CD14-positive monocyte (primary cell): Measurements from ENCODE around the gene NGFR. TPM values are rescaled to one million over a fixed set of nuclear protein-coding genes. Genes with fewer than 3 reads are reported as not detected.

Experiments
- DNase-seq, 3 donors: peaks; one replicate each; pipeline ENCODE4 v3.0.0-alpha.2; 2011 to 2022
- H2AFZ ChIP-seq: 2 replicates; pipeline ENCODE4 v1.6.0; 2012; ENCODE audit warnings: mild to moderate bottlenecking, low read depth, low read length, inconsistent platforms; ENCODE audit not compliant: insufficient read depth, poor library complexity, severe bottlenecking
- H3K27ac ChIP-seq, 2 donors: 1 replicate in 1 of 2; 2 replicates in 1 of 2; pipeline ENCODE4 v1.5.1; 2012 to 2013; ENCODE audit warnings: low read length in 2 of 2, control low read depth in 1 of 2, inconsistent platforms in 1 of 2, low read depth in 1 of 2, mild to moderate bottlenecking in 1 of 2
- H3K27me3 ChIP-seq, 2 donors: one replicate each; pipeline versions ENCODE4 v1.6.0 to v1.6.1; 2011 to 2013; ENCODE audit warnings: low read length in 2 of 2; ENCODE audit not compliant: control insufficient read depth in 2 of 2, insufficient read depth in 2 of 2
- H3K36me3 ChIP-seq, 2 donors: replicated peaks in 1 of 2; 1 replicate in 1 of 2; 2 replicates in 1 of 2; pipeline versions ENCODE4 v1.5.1 to v1.6.1; 2012 to 2013; ENCODE audit warnings: low read length in 2 of 2, control low read depth in 1 of 2, inconsistent platforms in 1 of 2, mild to moderate bottlenecking in 1 of 2; ENCODE audit not compliant: insufficient read depth in 2 of 2, control insufficient read depth in 1 of 2
- H3K4me1 ChIP-seq, 2 donors: 1 replicate in 1 of 2; 2 replicates in 1 of 2; pipeline versions ENCODE4 v1.5.1 to v1.6.1; 2012 to 2013; ENCODE audit warnings: low read length in 2 of 2, control low read depth in 1 of 2, inconsistent platforms in 1 of 2, mild to moderate bottlenecking in 1 of 2, moderate library complexity in 1 of 2; ENCODE audit not compliant: insufficient read depth in 2 of 2, control insufficient read depth in 1 of 2
- H3K4me2 ChIP-seq: replicated peaks from 2 replicates; pipeline ENCODE3; 2012; ENCODE audit warnings: low read length, moderate library complexity, mild to moderate bottlenecking; ENCODE audit not compliant: poor library complexity, severe bottlenecking; ENCODE audit errors: extremely low read depth
- H3K4me3 ChIP-seq, 3 experiments: fragments of 200-600 bp in 1 of 3; sonication (generic) in 1 of 3; replicated peaks in 1 of 3; 1 replicate in 2 of 3; 2 replicates in 1 of 3; pipeline ENCODE4 v1.5.1; 2011 to 2013; ENCODE audit warnings: low read length in 3 of 3, mild to moderate bottlenecking in 3 of 3, control low read depth in 2 of 3, low read depth in 2 of 3, inconsistent platforms in 1 of 3, moderate library complexity in 1 of 3
- H3K79me2 ChIP-seq: 2 replicates; pipeline ENCODE4 v1.6.0; 2012; ENCODE audit warnings: mild to moderate bottlenecking, control low read depth, inconsistent platforms, low read length, moderate library complexity; ENCODE audit not compliant: insufficient read depth
- H3K9ac ChIP-seq: 2 replicates; pipeline ENCODE4 v1.6.0; 2017; ENCODE audit warnings: low read length, mild to moderate bottlenecking; ENCODE audit not compliant: insufficient read depth, poor library complexity, severe bottlenecking
- H3K9me3 ChIP-seq, 2 donors: replicated peaks in 1 of 2; 1 replicate in 1 of 2; 2 replicates in 1 of 2; pipeline versions ENCODE4 v1.5.1 to v1.6.1; 2012 to 2013; ENCODE audit warnings: low read length in 2 of 2, control low read depth in 1 of 2; ENCODE audit not compliant: control insufficient read depth in 1 of 2, insufficient read depth in 1 of 2
- H4K20me1 ChIP-seq: 2 replicates; pipeline ENCODE4 v1.6.0; 2012; ENCODE audit warnings: mild to moderate bottlenecking, low read length, control low read depth, moderate library complexity; ENCODE audit not compliant: insufficient read depth
- H3K27ac Mint-ChIP-seq, 7 donors: one replicate each; pipeline ENCODE4 v1.8.0; 2020; ENCODE audit warnings: mild to moderate bottlenecking in 7 of 7, mixed read lengths in 7 of 7, moderate library complexity in 6 of 7, inconsistent platforms in 2 of 7
- H3K27me3 Mint-ChIP-seq, 3 donors: one replicate each; pipeline ENCODE4 v1.8.0; 2021 to 2022; ENCODE audit warnings: low read depth in 3 of 3, mild to moderate bottlenecking in 3 of 3, mixed read lengths in 3 of 3, moderate library complexity in 3 of 3, inconsistent platforms in 1 of 3
- H3K36me3 Mint-ChIP-seq, 2 donors: one replicate each; pipeline ENCODE4 v1.8.0; 2020; ENCODE audit warnings: mixed read lengths in 2 of 2, inconsistent platforms in 1 of 2, mild to moderate bottlenecking in 1 of 2
- H3K4me1 Mint-ChIP-seq: one replicate; pipeline ENCODE4 v1.8.0; 2020; ENCODE audit warnings: mild to moderate bottlenecking, mixed read lengths
- H3K4me3 Mint-ChIP-seq, 2 donors: one replicate each; pipeline ENCODE4 v1.8.0; 2020; ENCODE audit warnings: mild to moderate bottlenecking in 2 of 2, mixed read lengths in 2 of 2, moderate library complexity in 1 of 2
- H3K9me3 Mint-ChIP-seq, 7 donors: one replicate each; pipeline ENCODE4 v1.8.0; 2020 to 2022; ENCODE audit warnings: mixed read lengths in 7 of 7, mild to moderate bottlenecking in 6 of 7, moderate library complexity in 6 of 7, inconsistent platforms in 2 of 7
- WGBS: methylation state at CpG from one replicate; pipeline ENCODE4 v1.1.5; 2013; ENCODE audit warnings: missing lambda C conversion rate; ENCODE audit not compliant: insufficient coverage; 5-methylcytosine and 5-hydroxymethylcytosine counted together
- intact Hi-C, 2 donors: fragments of 100-400 bp; cut with micrococcal nuclease; formaldehyde crosslinking; loops; one replicate each; pipeline versions ENCODE4 v1.15.0 to v1.15.1; 2023
- polyA plus RNA-seq, 3 donors: library from polyadenylated mRNA; depleted of rRNA in 1 of 3; unstranded in 2 of 3; stranded (reverse) in 1 of 3; fragments of 300-500 nt in 2 of 3; fragments of >200 nt in 1 of 3; fragmentation: Illumina TruSeq in 2 of 3; gene quantifications; 1 replicate in 2 of 3; 2 replicates in 1 of 3; pipeline ENCODE4 v1.2.3, GENCODE V29; 2012 to 2021
- TF ChIP-seq, protein P1 (sequence below): fragments of 200-600 bp; IDR thresholded peaks from one replicate; pipeline ENCODE4 v1.8.0; 2022; ENCODE audit warnings: antibody characterized with exemption, mild to moderate bottlenecking

Gene NGFR
- polyA plus RNA-seq, 3 donors = 0.05 to 0.19 TPM; not detected in 1

DNA sequence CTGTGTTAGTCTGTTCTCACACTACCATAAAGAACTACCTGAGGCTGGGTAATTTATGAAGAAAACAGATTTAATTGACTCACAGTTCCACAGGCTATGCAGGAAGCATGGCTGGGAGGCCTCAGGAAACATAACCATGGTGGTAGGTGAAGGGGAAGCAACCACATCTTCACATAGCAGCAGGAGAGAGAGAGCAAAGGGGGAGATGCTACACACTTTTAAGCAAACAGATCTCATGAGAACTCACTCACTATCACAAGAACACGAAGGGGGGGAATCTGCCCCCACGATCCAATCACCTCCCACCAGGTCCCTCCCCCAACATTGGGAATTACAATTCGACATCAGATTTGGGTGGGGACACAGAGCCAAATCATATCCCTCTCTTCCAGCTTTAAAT lies 48.8 kb downstream of the NGFR start:
- Histone ChIP-seq H3K4me2 (no peak overlapping the region), H3K27ac (no peak overlapping the region), H3K9me3 (peaks cover 0 to 11% of the 10 kb centered on the region in 2 donors), H3K79me2 (no peaks in the 10 kb centered on the region), H3K4me1 (no peaks in the 10 kb centered on the region), H3K36me3 (no peaks in the 10 kb centered on the region), H2AFZ (no peak overlapping the region), H3K27me3 (no peaks in the 10 kb centered on the region), H3K4me3 (no peak overlapping the region), H4K20me1 (no peaks in the 10 kb centered on the region), H3K9ac (no peak overlapping the region)
- Mint-ChIP-seq H3K27me3 (peaks cover 9 to 16% (median 13%) of the 10 kb centered on the region in 3 donors), H3K4me1 (no peaks in the 10 kb centered on the region), H3K4me3 (no peak overlapping the region), H3K27ac (no peak overlapping the region), H3K36me3 (no peaks in the 10 kb centered on the region), H3K9me3 (peaks cover 6 to 18% (median 14%) of the 10 kb centered on the region in 7 donors)
- intact Hi-C loops = loop anchor here in 1 of 2 donors (10.0 kb wide), 1 partner anchor 109 kb away; no protein-coding TSS in a partner anchor
- 88% methylated on average over 2 of the region's 3 CpGs for WGBS
- TF ChIP-seq, protein P1, sequence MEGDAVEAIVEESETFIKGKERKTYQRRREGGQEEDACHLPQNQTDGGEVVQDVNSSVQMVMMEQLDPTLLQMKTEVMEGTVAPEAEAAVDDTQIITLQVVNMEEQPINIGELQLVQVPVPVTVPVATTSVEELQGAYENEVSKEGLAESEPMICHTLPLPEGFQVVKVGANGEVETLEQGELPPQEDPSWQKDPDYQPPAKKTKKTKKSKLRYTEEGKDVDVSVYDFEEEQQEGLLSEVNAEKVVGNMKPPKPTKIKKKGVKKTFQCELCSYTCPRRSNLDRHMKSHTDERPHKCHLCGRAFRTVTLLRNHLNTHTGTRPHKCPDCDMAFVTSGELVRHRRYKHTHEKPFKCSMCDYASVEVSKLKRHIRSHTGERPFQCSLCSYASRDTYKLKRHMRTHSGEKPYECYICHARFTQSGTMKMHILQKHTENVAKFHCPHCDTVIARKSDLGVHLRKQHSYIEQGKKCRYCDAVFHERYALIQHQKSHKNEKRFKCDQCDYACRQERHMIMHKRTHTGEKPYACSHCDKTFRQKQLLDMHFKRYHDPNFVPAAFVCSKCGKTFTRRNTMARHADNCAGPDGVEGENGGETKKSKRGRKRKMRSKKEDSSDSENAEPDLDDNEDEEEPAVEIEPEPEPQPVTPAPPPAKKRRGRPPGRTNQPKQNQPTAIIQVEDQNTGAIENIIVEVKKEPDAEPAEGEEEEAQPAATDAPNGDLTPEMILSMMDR = no peak
- DNase-seq = no peak

GRCh38 chr17:49545007-49545660 lies 50.0 kb downstream of the NGFR start:
- WGBS = 78% methylated on average over 4 of the region's 8 CpGs
- Histone ChIP-seq H3K4me2 (no peak overlapping the region), H3K36me3 (no peaks in the 10 kb centered on the region), H3K9me3 (peaks cover 0 to 11% of the 10 kb centered on the region in 2 donors), H2AFZ (no peak overlapping the region), H4K20me1 (no peaks in the 10 kb centered on the region), H3K4me1 (no peaks in the 10 kb centered on the region), H3K4me3 (no peak overlapping the region), H3K79me2 (no peaks in the 10 kb centered on the region), H3K27ac (no peak overlapping the region), H3K27me3 (no peaks in the 10 kb centered on the region), H3K9ac (no peak overlapping the region)
- Mint-ChIP-seq H3K4me3 (no peak overlapping the region), H3K36me3 (no peaks in the 10 kb centered on the region), H3K4me1 (no peaks in the 10 kb centered on the region), H3K27ac (no peak overlapping the region), H3K9me3 (peaks cover 6 to 18% (median 14%) of the 10 kb centered on the region in 7 donors), H3K27me3 (peaks cover 9 to 19% (median 13%) of the 10 kb centered on the region in 3 donors)
- intact Hi-C loops = loop anchor here in 1 of 2 donors (10.0 kb wide), 1 partner anchor 110 kb away; no protein-coding TSS in a partner anchor
- TF ChIP-seq, protein P1 = no peak
- no peak for DNase-seq
